ENCODE measurements around the gene PPP1R12A.
"Not testable (repeated sequence)": the region's sequence is repeated elsewhere in the genome, so short reads cannot be mapped to it uniquely, and the experiment has no call there.

The PPP1R12A gene

GRCh38 chr12:79835377-79835843 lies 99.5 kb downstream of the PPP1R12A start:
- no peak overlapping the region for H3K4me3 ChIP-seq (ENCODE audit: low read depth in 1 of 2, low read length in 2 of 2)
- no peak overlapping the region for H3K27ac ChIP-seq (ENCODE audit: low read depth, low read length)
- peaks cover 15% of the 10 kb centered on the region for H3K36me3 ChIP-seq (ENCODE audit: insufficient read depth, low read length)
- H3K9me3 ChIP-seq (ENCODE audit: low read length), result no peaks in the 10 kb centered on the region
- H3K27me3 ChIP-seq (ENCODE audit: control insufficient read depth in 1 of 2, insufficient read depth in 2 of 2, low read length in 2 of 2), result no peaks in the 10 kb centered on the region
- H3K9ac ChIP-seq (ENCODE audit: low read length), result no peak overlapping the region
- peaks cover 15% of the 10 kb centered on the region for H3K4me1 ChIP-seq (ENCODE audit: insufficient read depth, low read length)

GRCh38 chr12:79834712-79835376 lies 100.1 kb downstream of the PPP1R12A start:
- H3K36me3 ChIP-seq (ENCODE audit: insufficient read depth, low read length), result peaks cover 15% of the 10 kb centered on the region
- no peak overlapping the region for H3K27ac ChIP-seq (ENCODE audit: low read depth, low read length)
- H3K27me3 ChIP-seq (ENCODE audit: control insufficient read depth in 1 of 2, insufficient read depth in 2 of 2, low read length in 2 of 2), result no peaks in the 10 kb centered on the region
- peaks cover 18% of the 10 kb centered on the region for H3K4me1 ChIP-seq (ENCODE audit: insufficient read depth, low read length)
- no peaks in the 10 kb centered on the region for H3K9me3 ChIP-seq (ENCODE audit: low read length)
- no peak overlapping the region for H3K4me3 ChIP-seq (ENCODE audit: low read depth in 1 of 2, low read length in 2 of 2)
- H3K9ac ChIP-seq (ENCODE audit: low read length), result no peak overlapping the region

- Histone ChIP-seq H3K4me3 (ENCODE audit: low read depth in 1 of 2, low read length in 2 of 2) (no peak overlapping the region), H3K9me3 (ENCODE audit: low read length) (no peaks in the 10 kb centered on the region), H3K36me3 (ENCODE audit: insufficient read depth, low read length) (peaks cover 23% of the 10 kb centered on the region), H3K27me3 (ENCODE audit: control insufficient read depth in 1 of 2, insufficient read depth in 2 of 2, low read length in 2 of 2) (no peaks in the 10 kb centered on the region), H3K4me1 (ENCODE audit: insufficient read depth, low read length) (peaks cover 16% of the 10 kb centered on the region), H3K9ac (ENCODE audit: low read length) (no peak overlapping the region), H3K27ac (ENCODE audit: low read depth, low read length) (no peak overlapping the region)
Observed at GRCh38 chr12:79830440-79830839, 104.5 kb downstream of the PPP1R12A start.

DNA sequence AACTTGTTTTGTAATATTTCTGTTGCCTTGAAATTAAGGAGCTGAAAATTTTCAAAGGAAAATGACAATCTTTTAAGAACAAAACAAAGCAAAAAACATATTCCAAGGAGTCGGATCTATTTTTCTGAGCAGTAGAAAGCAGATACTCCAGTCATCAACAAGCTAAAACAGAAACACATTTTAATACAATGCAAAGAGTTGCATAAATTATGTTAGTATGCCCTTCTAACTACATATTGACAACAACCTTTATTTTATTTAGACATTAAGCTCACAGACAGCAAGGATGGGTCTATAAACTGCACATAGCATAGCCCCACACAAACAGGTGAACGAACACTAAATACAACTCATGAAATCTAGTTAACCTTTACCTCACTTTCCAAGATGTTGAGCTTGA lies 106.0 kb downstream of the PPP1R12A start:
- Histone ChIP-seq H3K4me1 (ENCODE audit: insufficient read depth, low read length) (peaks cover 25% of the 10 kb centered on the region), H3K9ac (ENCODE audit: low read length) (no peak overlapping the region), H3K9me3 (ENCODE audit: low read length) (no peaks in the 10 kb centered on the region), H3K4me3 (ENCODE audit: low read depth in 1 of 2, low read length in 2 of 2) (no peak overlapping the region), H3K27me3 (ENCODE audit: control insufficient read depth in 1 of 2, insufficient read depth in 2 of 2, low read length in 2 of 2) (no peaks in the 10 kb centered on the region), H3K27ac (ENCODE audit: low read depth, low read length) (no peak overlapping the region), H3K36me3 (ENCODE audit: insufficient read depth, low read length) (peaks cover 23% of the 10 kb centered on the region)

DNA sequence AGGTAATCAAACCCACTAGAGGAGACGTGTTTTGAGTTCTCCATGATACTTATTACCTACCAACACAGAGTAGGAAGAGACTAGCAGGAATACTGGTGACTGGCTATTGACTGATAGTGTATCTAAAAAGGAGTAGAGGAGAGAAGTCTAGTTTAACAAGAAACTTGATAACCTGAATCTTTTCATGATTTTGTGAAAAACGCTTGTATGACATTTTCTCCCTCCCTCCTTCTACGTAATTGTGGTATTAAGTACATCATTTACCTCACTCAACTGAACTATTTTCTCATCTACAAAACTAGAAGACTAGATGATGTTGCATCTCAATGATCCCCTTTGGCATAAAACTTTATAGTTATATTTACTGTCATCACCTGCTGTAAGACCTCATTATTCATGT lies 107.4 kb downstream of the PPP1R12A start:
- Histone ChIP-seq H3K27me3 (ENCODE audit: control insufficient read depth in 1 of 2, insufficient read depth in 2 of 2, low read length in 2 of 2) (no peaks in the 10 kb centered on the region), H3K4me1 (ENCODE audit: insufficient read depth, low read length) (peaks cover 25% of the 10 kb centered on the region), H3K9ac (ENCODE audit: low read length) (no peak overlapping the region), H3K36me3 (ENCODE audit: insufficient read depth, low read length) (peaks cover 23% of the 10 kb centered on the region), H3K27ac (ENCODE audit: low read depth, low read length) (no peak overlapping the region), H3K4me3 (ENCODE audit: low read depth in 1 of 2, low read length in 2 of 2) (no peak overlapping the region), H3K9me3 (ENCODE audit: low read length) (no peaks in the 10 kb centered on the region)

DNA sequence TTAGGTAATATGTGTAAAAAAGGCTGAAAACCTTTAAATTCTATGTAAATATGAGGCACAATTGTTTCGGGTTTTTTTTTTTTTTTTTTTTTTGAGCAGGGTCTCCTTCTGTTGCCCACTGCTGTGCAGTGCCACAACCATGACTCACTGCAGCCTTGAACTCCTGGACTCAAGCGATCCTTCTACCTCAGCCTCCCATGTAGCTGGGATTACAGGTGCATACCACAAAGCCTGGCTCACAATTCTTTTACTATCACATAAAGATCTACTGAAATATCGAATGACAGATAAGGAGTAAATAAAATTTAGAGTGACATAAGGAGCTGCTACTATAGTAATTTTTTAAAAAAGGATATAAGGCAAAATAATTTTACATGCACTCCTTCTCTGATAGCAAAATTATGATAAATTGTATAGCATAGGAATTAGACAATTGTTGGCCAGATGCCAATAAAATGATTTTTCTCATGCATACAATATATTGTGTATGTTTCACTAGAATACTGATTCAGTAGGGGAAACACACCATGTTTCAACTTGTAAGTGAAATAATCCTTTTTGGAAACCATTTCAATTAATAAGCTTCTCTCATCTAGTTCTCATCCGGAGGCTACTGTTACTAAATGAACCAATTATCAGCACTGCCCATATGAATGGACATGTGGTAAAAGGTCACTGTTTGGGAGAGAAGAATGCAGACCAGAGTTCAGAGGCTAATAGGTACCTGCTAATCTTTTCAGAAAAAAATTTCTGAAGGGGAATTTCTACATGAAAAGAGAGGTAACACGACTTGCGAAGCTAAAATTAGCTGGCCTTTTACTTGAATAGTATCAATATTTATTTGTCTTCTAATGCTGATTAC lies 108.4 kb downstream of the PPP1R12A start:
- Histone ChIP-seq H3K4me3 (ENCODE audit: low read depth in 1 of 2, low read length in 2 of 2) (no peak overlapping the region), H3K9ac (ENCODE audit: low read length) (no peak overlapping the region), H3K9me3 (ENCODE audit: low read length) (no peaks in the 10 kb centered on the region), H3K27ac (ENCODE audit: low read depth, low read length) (no peak overlapping the region), H3K36me3 (ENCODE audit: insufficient read depth, low read length) (peaks cover 23% of the 10 kb centered on the region), H3K27me3 (ENCODE audit: control insufficient read depth in 1 of 2, insufficient read depth in 2 of 2, low read length in 2 of 2) (no peaks in the 10 kb centered on the region), H3K4me1 (ENCODE audit: insufficient read depth, low read length) (peaks cover 25% of the 10 kb centered on the region)

DNA sequence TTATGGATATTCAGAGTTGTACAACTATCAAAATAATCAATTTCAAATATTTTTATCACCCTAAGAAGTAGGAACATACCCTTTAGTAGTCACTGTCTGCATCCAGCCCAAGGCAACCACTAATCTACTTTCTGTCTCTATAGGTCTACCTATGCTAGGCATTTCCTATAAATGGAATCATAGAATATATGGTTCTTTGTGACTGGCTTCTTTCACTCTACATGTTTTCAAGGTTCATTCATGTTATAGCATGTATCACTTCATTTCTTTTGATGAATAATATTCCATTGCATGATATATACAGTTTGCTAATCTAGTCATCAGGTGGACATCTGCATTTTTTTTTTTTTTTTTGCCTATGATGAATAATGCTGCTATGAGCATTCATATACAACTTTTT lies 112.4 kb downstream of the PPP1R12A start:
- no peaks in the 10 kb centered on the region for H3K27me3 ChIP-seq (ENCODE audit: control insufficient read depth in 1 of 2, insufficient read depth in 2 of 2, low read length in 2 of 2)
- H3K36me3 ChIP-seq (ENCODE audit: insufficient read depth, low read length), result peaks cover 20% of the 10 kb centered on the region
- no peak overlapping the region for H3K9ac ChIP-seq (ENCODE audit: low read length)
- H3K27ac ChIP-seq (ENCODE audit: low read depth, low read length), result no peak overlapping the region
- no peak overlapping the region for H3K4me3 ChIP-seq (ENCODE audit: low read depth in 1 of 2, low read length in 2 of 2)
- no peaks in the 10 kb centered on the region for H3K9me3 ChIP-seq (ENCODE audit: low read length)
- peaks cover 21% of the 10 kb centered on the region for H3K4me1 ChIP-seq (ENCODE audit: insufficient read depth, low read length)

GRCh38 chr12:79818856-79819255 lies 116.0 kb downstream of the PPP1R12A start:
- Histone ChIP-seq H3K9ac (ENCODE audit: low read length) (no peak overlapping the region), H3K4me3 (ENCODE audit: low read depth in 1 of 2, low read length in 2 of 2) (no peak overlapping the region), H3K36me3 (ENCODE audit: insufficient read depth, low read length) (peaks cover 32% of the 10 kb centered on the region), H3K4me1 (ENCODE audit: insufficient read depth, low read length) (peaks cover 24% of the 10 kb centered on the region), H3K9me3 (ENCODE audit: low read length) (no peaks in the 10 kb centered on the region), H3K27me3 (ENCODE audit: control insufficient read depth in 1 of 2, insufficient read depth in 2 of 2, low read length in 2 of 2) (no peaks in the 10 kb centered on the region), H3K27ac (ENCODE audit: low read depth, low read length) (no peak overlapping the region)

- peaks cover 70% of the 10 kb centered on the region for H3K36me3 ChIP-seq (ENCODE audit: insufficient read depth, low read length)
- H3K9ac ChIP-seq (ENCODE audit: low read length); H3K27ac ChIP-seq (ENCODE audit: low read depth, low read length): not testable (repeated sequence)
Observed at GRCh38 chr12:79784366-79785065, 150.4 kb downstream of the PPP1R12A start.

GRCh38 chr12:79782172-79782900 lies 152.6 kb downstream of the PPP1R12A start:
- Histone ChIP-seq H3K9ac (ENCODE audit: low read length) (no peak overlapping the region), H3K27ac (ENCODE audit: low read depth, low read length) (no peak overlapping the region), H3K27me3 (ENCODE audit: control insufficient read depth in 1 of 2, insufficient read depth in 2 of 2, low read length in 2 of 2) (no peaks in the 10 kb centered on the region), H3K4me1 (ENCODE audit: insufficient read depth, low read length) (peaks cover 6% of the 10 kb centered on the region), H3K4me3 (ENCODE audit: low read depth in 1 of 2, low read length in 2 of 2) (no peak overlapping the region), H3K9me3 (ENCODE audit: low read length) (no peaks in the 10 kb centered on the region), H3K36me3 (ENCODE audit: insufficient read depth, low read length) (peaks cover 64% of the 10 kb centered on the region)

More at GRCh38 chr12:79784366-79785065, 150.4 kb downstream of the PPP1R12A start:
- H3K4me1 ChIP-seq (ENCODE audit: insufficient read depth, low read length); H3K27me3 ChIP-seq (ENCODE audit: control insufficient read depth in 1 of 2, insufficient read depth in 2 of 2, low read length in 2 of 2); H3K4me3 ChIP-seq (ENCODE audit: low read depth in 1 of 2, low read length in 2 of 2); H3K9me3 ChIP-seq (ENCODE audit: low read length): not testable (repeated sequence)
